Pons (tissue), 1 donor: Measurements from ENCODE around the gene AGO3.
A peak's percentile ranks its signal among the peaks of the same experiment; 100 is the strongest.
"Not testable (repeated sequence)": the region's sequence is repeated elsewhere in the genome, so short reads cannot be mapped to it uniquely, and the experiment has no call there.

Experiments used
- DNase-seq: peaks from one replicate; pipeline ENCODE4 v3.0.0-alpha.2; 2016; ENCODE audit warnings: low spot score

Gene AGO3

GRCh38 chr1:35925741-35926140, 5.2 kb upstream of the AGO3 start:
- no peak for DNase-seq

- no peak for DNase-seq
These were observed 3.4 kb upstream of the AGO3 start for GRCh38 chr1:35927472-35927871.

GRCh38 chr1:35929730-35930592, 944 bp upstream of the AGO3 start:
- no peak for DNase-seq

DNA sequence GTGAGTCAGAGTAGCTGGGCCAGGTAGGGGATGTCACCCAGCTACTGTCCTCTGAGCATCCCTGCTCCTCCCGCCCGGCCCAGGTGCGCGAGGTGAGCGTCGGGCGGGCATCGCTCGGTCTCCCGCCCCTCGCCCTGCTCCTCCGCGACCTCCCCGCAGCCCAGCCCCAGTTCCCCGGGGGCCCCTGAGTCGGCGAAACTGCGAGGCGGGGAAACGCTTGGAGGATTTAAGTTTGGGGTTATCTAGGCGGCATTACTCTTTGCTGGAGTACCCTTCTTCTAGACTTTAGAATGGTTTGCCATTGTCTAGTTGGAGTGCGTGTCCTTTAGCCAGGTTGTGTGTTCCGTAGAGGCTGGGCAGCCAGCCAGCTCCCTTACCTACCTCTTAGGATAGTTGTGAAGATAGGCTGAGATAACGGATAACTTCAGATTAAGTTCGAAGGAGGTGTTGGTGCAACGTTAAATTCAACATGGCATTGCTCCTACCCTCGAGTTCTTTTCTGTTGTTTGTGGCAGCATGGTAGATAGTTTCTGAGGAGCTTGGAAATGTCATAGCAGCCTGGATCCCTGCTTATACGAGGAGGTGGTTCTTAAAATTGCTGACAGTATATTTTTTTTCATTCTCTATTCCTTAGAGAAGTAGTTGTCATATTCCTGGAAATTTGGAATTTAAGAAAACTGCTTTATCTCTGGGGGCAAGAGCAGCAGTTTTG, 697 bp downstream of the AGO3 start:
- DNase-seq = no peak

DNA sequence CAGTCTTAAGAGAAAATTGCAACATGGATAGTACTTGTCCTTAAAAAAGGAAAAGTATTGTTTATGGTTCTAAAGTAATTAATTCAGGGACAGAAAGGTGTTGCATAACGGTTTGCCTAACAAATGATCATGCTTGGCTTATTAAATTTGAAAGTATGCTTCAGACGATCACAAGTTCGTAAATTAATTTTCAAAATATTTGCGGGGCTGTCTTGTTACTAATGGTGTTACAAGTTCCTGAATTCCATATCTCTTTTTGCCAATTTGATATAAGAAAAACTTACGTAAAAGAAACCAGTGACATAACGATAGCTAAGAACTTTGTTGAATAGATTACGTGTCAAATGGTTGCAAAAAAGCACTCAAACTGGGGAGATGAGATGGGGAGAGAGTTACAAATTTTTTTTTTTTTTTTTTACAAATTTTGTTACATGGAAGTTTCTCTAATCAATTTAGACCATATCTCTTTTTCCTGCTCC, 1.3 kb downstream of the AGO3 start:
- DNase-seq = no peak

DNA sequence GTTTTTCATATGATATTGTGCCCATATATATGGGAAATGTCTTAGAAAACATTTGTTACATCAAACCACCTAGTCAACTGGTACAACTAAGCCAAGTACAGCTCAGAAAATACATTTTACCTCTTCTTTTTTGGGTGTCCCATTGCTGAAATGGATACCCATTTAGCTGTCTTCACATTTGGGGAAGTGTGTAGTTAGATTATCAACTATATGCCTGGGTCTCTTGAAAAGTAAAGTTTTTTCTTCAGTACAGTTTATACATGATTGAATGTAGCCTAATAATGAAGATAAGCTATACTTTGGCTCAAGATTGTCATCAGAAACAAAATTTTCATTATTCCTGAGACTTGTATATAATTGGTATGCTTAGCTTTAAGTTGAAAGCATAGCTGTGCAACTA, 2.0 kb downstream of the AGO3 start:
- no peak for DNase-seq

DNA sequence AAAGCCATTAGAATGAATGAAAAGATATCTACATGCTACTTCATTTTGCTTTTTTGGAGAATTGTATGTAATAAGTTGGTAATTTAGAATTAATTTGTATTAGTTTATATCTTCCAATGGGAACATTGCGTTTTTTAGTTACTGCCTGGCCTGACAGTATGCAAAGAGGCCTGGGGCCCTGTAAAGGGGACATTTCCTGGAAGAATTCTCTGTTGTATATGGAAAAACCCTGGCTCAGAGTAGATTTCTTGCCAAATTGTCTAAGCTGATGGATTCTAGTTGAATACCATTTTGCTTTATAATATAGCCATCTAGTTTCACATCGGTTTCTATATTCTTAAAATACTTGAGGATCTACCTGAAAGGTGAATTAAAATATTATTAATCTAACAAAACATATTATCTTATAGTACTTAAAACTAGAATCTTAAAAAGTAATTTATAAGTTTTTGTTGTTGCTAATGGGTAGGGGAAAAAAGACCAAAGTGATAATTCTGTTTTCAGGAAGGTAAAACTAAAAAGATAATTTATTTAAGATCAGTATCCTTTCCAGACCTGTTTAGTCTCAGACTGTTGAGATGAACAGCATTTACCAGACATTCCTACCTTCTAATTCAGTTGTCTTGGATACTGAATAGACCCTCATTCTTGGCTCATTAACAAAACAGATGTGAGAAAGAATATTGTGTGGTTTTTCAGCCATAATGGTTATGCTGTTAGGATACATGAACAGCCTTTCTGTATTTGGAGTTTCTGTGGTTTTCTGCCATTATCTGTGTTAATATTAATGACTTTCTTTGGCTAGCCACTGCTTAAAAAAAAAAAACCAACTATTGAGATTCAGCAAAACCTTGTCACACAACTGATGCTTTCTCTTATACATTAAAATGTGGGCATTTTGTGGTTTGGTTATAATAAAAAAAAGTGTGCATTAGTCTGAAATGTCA, 4.8 kb downstream of the AGO3 start:
- peak; percentile 63 for DNase-seq

- no peak for DNase-seq
These were observed 5.9 kb downstream of the AGO3 start for GRCh38 chr1:35936838-35937237.

GRCh38 chr1:35939484-35939883, 8.6 kb downstream of the AGO3 start:
- DNase-seq = no peak

DNA sequence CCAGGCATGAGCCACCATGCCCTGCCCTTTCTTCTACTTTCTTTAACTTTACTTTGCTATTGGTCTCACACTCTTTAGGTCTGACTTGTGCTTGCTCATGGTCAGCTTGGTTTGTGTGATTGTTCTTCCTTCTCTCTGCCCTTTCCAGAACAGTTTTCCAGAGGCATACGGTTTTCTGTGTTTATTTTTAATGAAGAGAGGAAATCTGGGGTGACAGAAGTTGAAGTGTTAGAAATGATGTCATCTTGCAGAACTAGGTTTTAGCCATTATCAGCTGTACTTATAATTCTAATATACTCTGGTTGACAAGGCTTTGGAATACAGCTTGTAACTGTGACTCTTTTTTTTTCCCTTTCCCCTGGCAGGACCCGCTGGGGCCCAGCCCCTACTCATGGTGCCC, 14.4 kb downstream of the AGO3 start:
- DNase-seq = no peak

GRCh38 chr1:35947547-35947946, 16.6 kb downstream of the AGO3 start:
- no peak for DNase-seq

DNA sequence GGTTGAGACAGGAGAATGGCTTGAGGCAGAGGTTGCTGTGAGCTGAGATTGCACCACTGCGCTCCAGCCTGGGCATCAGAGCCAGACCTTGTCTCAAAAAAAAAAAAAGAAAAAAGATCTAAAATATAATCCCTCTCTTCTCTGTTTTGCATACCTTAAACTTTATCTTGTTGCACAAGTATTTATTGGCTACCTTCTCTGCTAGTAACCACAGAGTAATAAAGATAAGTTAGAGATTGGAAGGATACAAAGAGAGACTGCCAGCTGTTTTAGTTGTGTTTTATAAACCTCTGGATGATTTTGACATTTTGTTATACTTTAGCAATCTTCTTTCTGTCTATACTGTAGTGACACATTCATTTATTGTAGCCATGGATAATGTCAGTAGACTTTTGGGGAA, 27.7 kb downstream of the AGO3 start:
- no peak for DNase-seq

- no peak for DNase-seq
These were observed 28.4 kb downstream of the AGO3 start for GRCh38 chr1:35959304-35959703.

- DNase-seq = no peak
These were observed 32.0 kb downstream of the AGO3 start for GRCh38 chr1:35962952-35963351.

DNA sequence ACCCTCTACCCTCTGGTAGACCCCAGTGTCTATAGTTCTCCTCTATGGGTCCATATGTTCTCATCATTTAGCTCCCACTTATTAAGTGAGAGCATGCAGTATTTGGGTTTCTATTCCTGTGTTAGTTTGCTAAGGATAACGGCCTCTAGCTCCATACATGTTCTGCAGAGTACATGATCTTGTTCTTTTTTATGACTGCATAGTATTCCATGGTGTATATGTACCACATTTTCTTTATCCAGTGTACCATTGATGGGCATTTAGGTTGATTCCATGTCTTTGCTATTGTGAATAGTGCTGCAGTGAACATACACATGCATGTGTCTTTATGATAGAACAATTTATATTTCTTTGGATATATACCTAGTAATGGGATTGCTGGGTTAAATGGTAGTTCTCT, 33.4 kb downstream of the AGO3 start:
- DNase-seq = not testable (repeated sequence)

- no peak for DNase-seq
These were observed 37.5 kb downstream of the AGO3 start for GRCh38 chr1:35968396-35968795.

GRCh38 chr1:35971601-35972000, 40.7 kb downstream of the AGO3 start:
- DNase-seq = no peak

DNA sequence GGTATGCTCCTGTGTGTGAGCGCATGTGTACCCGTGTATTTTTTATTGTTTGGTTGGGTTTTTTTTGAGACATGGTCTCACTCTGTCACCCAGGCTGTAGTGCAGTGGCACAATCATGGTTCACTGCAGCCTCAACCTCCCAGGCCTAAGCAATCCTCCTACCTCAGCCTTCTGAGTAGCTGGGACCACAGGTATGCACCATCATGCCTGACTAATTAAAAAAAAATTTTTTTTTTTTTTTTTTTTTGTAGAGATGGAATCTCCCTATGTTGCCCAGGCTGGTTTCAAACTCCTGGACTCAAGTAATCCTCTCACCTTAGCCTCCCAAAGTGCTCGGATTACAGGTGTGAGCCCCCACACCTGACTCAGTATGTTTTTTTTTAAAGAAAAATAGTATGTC, 41.7 kb downstream of the AGO3 start:
- not testable (repeated sequence) for DNase-seq

- DNase-seq = no peak
These were observed 49.2 kb downstream of the AGO3 start for GRCh38 chr1:35980090-35980489.

- no peak for DNase-seq
These were observed 57.3 kb downstream of the AGO3 start for GRCh38 chr1:35988237-35988636.

DNA sequence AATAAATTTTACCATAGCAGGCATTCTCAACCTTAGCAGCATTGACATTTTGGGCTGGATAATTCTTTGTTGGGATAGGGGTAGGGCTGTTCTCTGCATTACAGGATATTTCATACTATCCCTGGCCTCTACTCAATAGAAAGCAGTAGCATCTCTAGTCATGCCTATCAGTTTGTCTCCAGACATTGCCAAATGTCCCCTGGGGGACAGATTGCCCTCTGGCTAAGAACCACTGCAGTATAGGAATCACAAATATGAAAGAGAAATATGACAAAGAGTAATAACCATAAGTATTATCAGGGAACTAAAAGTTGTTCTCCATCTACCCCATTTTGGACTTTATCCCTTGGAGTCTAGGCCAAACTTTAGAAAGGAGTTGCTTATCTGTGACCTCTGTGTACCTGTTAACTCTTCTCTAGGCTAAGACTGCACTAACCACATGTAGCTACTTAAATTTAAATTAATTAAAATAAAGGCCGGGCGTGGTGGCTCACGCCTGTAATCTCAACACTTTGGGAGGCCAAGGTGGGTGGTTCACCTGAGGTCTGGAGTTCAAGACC, 76.1 kb downstream of the AGO3 start:
- no peak for DNase-seq

GRCh38 chr1:36007741-36008140, 76.8 kb downstream of the AGO3 start:
- DNase-seq = no peak
